ENCODE results near the gene ADORA1. TPM values are rescaled to one million over a fixed set of nuclear protein-coding genes. Genes with fewer than 3 reads are reported as not detected.

Gene ADORA1
- total RNA-seq, 1 donor from 2014 or later = not detected

DNA sequence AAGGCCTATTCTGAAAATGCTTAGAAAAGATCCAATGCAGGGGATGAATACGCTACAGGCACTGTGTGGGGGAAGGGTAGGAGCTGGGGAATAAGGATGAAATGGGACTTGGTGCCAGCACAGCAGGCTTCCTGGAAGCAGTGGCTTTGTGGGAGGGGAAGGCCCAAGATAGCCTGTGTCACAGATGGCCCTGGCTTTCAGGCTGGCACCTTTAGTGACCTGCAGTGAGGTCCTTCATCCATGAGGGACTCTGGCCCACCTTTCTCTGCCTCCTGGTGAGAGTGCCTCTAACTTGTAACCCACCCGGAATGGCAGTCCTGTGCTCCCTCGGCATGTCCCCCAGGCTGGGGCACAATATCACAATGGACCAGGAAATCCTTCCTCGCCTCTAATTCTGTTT, 58.1 kb downstream of the ADORA1 start:
- intact Hi-C loops (cut with micrococcal nuclease) = no loop called here

DNA sequence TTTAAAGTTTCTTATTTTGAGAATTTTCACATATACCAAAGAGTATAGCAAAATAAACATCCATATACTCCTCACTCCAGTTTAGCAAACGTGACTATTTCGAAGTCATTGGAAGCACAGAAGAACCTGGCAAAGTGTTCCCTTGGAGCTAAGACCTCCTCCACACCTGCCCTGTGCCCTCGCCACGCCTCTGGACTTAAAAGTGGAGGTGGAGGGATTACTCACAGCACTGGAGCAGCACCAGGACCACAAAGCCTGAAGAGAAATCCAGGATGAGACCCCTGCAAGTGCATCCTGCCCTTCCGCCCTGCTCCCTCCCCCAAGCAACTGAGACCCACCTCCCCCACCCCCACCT, 58.5 kb downstream of the ADORA1 start:
- intact Hi-C loops (cut with micrococcal nuclease) = no loop called here

DNA sequence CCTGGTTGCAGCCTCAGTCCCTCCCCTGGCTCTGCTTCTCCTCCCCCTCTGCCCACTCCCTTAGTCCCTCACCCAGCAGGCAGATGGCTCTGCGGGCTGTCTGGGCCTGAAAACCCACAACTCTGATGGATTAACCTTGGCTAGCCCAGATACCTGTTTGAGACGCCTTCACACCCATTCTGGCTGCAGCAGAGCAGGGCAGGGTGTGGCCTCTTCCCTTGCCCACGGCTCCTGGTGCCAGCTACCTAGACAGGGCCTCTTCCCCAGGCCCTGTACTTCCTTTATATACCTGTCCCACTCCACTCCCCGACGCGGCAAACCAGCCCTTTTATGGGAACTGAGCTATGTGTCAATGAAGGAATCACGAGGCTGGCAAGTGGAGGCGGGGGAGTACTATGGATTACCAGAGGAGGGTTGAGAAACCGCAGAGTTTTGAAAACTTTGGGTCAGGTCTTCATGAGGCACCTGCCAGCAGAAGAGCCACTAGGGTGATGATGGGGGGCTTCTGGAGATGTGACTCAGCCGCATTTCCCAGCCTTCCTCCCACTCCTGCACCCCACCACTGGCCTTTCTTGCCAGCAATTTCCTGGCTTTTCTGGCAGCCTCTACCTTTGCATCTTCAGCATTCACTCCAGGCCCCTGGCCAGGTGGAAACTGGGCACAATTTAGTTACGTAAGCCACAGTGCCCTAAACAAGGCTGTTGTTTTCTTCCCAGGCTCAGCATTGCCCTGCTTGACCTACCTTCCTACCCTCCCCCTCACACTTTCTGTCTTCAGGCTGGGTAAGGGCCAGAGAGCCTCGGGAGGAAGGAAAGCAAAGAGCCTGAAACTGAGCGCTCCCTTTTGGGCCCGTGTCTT, 59.1 kb downstream of the ADORA1 start, which contains the start of gene CHI3L1:
CHI3L1 (minus strand) TSS at position 259 of the 858 bp plus-strand sequence; CDS start at position 178, 81 bp downstream.
- intact Hi-C loops (cut with micrococcal nuclease) = no loop called here

DNA sequence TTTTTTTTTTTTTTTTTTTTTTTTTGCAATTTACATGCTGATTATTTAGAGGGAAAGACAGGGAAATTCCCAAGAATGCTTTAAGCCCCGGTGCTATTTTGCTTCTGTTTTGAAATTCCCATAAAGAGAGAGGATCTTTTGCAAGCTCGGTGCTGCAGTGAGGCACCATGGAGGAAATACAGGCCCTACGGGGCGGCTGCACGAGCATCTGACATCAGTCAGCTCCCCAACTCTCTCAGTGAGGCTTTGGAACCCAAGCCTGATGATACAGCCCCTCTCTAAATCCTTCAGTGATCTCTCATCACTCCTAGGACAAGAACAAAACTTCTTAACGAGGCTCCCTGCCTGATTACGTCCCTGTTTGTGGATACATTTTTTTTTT, 59.8 kb downstream of the ADORA1 start:
- intact Hi-C loops (cut with micrococcal nuclease) = no loop called here

DNA sequence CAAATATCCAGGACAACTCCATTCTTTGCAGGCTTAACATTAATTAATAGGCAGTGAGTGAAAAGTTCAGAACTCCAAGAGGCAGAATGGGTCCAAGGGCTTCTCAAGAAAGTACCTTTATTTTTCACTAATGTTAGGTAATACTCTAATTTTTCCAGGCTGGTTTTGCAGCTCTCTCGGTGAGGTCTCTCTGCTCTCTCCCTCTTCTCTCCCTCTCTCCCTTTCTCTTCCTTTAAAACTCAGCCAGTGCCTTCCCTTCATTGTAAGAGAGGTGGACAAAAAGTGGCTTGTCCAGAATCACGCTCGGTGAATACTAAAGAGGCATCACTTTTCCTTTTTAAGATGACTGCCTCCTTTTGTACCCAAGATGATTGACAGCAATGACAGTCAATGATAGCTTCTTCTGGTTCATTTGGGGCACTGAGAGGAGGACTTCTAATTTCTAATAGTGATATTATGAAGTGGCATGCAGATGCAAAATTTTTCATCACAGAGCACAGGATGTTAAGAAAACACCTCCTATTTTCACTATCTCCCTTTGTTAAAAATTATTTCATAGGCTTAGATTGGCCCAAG, 60.3 kb downstream of the ADORA1 start:
- intact Hi-C loops (cut with micrococcal nuclease) = no loop called here

DNA sequence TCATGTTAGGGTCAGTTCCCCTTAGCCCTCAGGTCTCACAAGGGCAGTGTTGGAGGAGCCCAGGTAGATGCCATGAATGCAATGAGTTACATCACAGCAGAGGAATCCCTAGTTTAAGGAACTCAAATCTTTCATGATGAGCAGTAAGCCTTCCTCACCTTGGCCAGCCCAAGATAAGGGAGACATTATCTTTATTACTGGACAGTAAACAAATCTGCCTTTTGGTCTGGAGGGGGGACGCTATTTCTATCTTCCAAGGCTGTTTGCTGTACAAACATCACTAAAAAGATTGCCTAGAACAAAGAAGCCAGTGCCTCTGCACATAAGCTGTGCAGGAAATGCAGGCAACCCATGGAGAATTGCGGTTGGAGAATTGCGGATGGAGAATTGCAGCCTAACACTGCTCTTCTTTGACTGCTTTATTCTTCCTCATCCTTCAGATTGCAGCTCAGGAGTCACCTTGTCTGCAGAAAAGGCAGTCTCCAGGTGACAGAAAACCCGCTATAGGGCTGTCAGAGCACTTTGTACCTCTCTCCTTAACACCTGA, 61.2 kb downstream of the ADORA1 start:
- intact Hi-C loops (cut with micrococcal nuclease) = no loop called here

DNA sequence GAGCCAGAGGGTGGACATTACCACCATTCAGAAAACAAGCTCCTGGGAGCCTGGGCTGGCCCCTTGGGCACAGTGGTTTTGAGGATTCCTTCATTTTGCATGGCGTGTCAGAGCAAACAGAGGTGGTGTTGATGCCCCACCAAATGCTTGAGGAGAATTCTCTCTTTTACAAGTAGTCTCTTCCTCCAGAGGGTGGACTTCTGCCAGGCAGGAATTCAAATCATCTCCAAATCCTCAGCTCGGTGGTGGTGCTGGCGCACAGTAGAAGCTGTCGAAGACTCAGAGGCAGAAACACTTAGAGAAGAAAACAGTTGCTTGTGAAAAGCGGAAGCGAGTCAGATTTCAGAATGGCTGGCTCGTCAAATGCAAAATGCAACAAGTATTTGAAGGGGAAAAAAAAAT, 62.4 kb downstream of the ADORA1 start:
- intact Hi-C loops (cut with micrococcal nuclease) = no loop called here

DNA sequence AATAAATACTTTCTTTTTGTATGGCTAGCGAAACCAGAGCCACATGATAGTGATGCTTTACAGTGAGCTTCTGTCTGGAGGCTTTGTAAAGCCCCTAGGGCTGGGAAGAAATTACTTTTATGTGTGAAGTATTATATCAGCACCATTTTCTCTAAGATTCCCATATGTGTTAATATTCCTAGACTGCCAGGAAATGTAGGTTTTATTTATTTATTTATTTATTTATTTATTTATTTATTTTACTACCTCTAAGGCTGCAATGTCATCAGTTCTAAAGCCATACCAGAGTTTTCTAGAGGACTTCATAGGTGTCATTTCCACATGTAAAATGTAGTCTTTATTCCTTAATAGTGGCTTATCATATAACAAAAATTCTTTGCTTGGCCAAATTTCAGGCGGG, 63.4 kb downstream of the ADORA1 start:
- intact Hi-C loops (cut with micrococcal nuclease) = no loop called here

DNA sequence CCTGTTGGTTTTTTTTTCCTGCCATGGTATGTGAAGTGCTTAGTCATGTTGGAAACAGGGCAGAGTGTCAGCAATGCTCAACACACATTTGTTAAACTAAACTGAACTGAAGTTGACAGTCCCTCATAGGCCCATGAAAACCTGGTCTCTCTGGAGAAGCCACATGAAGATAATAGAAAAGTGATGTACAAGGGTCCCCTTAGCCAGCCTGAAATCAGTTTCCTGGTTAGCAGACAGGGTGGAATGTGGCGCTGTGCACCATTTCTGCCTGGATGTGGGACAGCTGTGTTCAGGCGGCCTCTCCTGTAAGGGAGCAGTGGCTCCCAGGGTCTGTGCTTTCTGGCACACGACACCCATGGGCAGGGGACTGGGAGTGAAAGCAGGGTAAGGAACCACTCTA, 68.8 kb downstream of the ADORA1 start:
- intact Hi-C loops (cut with micrococcal nuclease) = no loop called here

DNA sequence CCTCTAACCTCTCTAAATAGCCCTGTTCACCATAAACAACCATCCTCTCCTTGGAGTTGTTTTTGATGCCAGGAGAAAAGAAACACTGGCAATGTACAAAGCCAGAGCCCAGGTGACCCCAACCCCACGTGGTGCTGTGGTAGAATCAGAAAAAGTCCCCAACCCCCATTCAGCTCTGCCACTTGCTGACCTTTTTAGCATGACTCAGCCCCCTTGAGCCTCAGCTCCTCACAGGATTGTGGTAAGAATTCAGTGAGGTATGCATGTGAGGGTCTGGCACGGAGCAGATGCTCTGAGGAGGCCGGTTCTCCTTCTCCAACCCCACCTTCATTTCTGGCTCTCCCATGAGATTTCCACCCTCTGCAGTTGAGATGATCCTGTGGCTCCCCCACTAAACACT, 70.1 kb downstream of the ADORA1 start:
- intact Hi-C loops (cut with micrococcal nuclease) = no loop called here

DNA sequence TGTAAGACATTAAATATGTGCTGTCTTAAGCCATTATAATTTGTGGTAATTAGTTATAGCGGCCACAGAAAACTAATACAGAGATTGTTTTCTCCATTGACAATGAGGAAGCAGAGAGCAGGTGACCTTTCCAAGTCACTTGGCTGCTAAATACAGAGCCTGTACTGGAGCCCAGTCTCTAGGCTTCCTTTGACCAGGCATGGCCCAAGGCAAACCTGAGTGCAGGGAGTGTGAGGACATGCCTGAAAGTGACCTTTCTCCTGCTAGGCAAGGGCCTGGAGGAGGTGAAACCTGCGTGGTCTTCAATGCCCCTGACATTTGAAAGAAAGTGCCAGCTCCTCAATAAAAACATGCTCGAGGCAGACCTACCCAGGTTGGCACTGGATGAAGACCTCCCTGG, 71.5 kb downstream of the ADORA1 start:
- intact Hi-C loops (cut with micrococcal nuclease) = no loop called here

DNA sequence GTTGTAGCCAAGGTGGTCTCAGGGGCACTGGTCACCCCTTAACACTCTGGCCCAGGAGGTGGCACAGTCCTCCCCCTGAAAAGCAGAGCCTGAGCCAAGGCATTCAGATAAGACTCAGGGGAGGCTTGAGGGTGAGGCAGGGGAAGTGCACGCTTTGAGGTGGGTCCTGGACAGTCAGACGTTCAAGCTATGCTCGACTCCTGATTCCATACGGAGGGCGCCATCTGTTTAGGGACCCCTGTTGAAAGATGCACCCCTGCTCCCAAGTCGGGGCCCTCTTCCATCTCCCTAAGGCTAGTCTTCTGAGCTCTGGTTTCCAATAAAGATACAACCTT, 71.9 kb downstream of the ADORA1 start:
- intact Hi-C loops (cut with micrococcal nuclease) = no loop called here

DNA sequence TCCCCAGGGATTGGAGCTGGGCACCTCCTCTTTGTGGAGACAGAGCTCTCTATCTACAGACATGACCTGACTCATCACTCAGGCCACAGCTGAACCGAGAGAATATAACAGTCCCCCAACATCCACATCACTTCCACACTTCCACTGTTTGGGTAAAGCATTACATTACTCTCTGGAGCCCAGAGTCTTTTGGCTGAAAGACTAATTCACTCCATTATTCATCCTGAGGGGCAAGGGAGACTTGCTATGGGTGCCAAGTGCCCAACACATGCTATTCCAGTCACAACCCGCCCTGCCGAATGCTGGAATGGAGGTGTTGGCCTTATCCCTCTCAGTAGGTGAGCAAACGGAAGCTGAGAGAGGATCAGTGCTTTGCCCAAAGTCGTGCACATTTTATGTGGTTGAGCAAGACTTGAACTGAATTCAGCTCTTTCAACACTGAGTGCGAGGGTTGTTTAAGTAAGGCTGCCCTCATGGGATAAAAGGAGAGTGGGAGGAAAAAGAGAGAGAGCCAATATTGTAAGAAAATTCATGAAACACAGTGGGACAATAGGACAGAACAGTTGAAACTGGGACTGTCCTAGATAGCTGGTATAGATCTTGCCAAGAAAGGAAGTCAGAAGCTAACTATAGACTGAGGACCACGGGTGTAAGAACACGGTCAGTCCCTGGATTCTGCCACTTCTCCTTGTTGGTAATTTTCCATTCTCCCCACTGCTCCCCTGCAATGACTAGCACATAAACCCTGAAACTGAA, 72.5 kb downstream of the ADORA1 start:
- intact Hi-C loops (cut with micrococcal nuclease) = no loop called here

DNA sequence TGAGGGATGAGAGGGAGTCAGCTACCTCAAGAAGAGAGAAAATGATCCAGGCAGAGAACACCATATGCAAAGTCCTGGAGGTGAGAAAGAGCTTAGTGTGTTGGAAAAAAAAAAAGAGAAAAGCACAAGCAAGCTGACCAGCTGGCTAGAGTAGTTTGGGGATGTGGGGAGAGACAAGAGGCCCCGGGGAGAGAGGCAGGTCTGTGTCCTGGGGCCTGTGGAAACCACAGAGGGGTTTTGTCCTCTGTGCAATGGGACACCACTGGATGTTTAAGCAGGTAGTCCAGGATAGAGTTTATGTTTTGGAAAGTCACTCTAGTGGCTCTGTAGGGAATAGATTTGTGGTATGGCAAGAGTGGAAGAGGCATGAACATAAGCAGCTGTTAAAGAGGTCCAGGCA, 73.4 kb downstream of the ADORA1 start:
- intact Hi-C loops (cut with micrococcal nuclease) = no loop called here

DNA sequence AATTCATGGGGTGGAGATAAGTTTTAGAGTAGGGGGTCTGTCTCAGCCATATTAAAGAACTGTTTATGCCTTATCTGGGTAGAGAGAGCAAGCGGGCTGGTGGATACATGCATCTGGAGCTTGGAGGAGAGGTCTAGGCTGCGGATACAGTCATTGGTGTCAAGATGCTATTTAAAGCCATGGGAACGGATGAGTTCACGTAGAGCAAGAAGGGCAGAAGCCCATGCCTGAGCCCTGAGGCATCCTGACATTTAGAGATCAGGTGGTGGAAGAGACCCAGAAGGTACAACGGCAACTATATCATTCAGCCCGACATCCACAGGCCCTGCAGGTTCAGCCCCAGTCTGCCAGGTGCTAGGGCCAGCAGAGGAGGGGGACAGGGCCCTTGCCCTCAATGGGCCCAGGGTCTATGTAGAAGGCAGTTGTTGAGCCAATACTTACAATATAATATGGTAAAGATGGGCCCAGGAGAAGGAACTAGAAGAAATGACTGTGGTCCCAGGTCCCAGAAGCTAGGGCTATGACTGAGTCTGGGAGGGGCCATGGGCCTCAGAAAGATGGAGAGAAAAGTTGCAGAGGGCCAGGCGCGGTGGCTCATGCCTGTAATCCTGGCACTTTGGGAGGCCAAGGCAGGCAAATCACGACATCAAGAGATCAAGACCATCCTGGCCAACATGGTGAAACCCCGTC, 74.1 kb downstream of the ADORA1 start:
- intact Hi-C loops (cut with micrococcal nuclease) = no loop called here

DNA sequence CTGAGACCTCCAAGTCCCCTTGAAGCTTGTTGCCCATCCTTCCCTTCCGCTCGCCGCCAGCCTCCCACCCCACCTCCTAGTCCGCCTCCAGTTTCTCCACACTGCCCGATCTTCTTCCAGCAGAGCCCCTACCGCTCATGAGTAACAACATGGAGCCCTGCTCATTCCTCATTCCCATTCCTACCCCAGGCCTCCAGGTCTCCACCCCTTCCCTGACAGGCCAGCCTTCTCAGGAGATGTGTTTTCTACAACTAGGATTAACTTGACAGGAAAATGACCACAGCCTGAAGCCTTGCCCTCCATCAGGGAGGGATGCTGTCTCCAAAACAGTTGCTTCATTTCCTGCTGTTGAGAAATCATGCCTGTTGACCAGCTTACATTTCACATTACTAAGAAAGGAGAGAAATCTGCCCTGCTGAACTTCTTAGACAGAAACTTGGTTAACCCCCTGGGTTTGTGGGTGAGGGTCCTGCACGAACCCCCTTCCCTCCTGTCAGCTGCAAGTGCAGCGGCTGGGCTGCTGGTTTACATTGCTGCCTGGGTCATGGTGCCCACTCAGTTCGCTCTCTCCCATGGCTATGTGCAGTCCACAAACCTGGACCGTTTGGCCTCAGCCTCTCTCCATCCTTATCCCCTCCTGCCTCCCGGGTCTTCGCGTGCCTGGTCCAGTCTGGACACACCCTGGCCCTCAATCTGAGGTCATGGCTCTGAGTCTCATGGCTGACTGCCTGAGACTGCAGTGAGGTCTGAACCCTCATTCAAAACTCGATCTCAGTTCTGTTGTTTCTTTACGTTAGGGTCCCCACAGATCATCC, 75.1 kb downstream of the ADORA1 start:
- intact Hi-C loops (cut with micrococcal nuclease) = no loop called here

DNA sequence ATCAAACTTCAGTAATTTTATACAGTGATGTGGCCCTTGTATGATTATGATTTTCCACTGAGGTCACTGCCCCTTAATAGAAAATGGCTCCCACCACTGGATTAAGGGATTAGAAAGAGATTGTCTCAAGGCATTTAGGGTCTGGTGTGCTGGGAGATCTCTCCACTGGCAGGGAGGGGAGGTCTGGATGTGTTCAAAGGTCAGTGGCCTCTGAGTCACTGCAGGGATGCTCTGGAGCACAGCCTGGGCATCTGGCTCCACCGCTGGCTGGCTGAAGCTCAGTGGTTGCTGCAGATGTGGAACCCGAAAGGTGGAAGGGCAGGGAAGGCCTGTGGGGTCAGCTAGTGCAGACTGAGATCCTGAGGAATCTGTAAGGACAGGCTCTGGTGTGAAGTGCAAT, 77.2 kb downstream of the ADORA1 start:
- intact Hi-C loops (cut with micrococcal nuclease) = no loop called here

DNA sequence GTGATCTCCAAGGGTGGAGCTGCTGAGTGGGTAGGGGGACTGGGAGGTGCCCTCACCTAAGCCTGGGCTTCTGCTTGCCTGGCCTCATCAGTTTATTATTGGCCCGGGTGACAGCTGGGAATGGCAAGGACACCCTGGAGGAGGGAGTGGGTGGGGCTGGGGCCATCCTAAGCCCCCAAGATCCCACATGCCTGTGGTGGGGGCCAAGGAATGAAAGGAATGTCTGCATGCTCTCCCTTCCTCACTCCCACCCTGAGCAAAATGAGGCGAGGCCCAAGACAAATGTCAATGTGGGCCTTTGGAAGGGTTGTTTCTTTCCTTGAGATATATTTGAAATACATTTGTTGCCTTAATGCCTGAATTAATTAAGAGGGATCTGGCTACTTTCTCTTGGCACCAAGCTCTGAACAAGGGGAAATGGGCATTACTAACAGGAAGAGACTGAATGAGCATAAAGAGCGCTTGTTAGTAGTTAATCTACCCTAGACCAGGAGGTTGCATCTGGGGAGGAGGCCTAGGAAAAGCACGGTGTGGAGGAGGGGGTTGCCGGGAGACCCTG, 78.7 kb downstream of the ADORA1 start:
- intact Hi-C loops (cut with micrococcal nuclease) = no loop called here

DNA sequence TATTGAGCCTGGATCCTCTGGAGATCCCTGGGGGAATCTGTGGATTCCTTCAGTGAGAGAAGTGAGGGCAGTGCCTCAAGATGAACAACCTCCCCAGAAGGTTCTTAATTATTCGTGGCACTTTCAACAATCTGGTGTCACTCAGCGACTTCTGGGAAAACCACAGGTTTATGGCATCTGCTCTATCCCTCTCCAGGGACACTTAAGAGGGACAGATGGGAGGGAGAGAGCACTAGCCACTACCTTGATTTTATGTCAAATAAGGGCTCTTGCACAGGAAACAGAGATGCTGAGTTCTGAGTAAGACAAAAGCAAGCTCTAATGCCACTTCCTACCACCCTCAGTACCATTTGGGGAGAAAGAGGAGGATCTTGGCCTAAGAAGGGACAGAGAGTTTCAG, 80.2 kb downstream of the ADORA1 start:
- intact Hi-C loops (cut with micrococcal nuclease) = no loop called here

DNA sequence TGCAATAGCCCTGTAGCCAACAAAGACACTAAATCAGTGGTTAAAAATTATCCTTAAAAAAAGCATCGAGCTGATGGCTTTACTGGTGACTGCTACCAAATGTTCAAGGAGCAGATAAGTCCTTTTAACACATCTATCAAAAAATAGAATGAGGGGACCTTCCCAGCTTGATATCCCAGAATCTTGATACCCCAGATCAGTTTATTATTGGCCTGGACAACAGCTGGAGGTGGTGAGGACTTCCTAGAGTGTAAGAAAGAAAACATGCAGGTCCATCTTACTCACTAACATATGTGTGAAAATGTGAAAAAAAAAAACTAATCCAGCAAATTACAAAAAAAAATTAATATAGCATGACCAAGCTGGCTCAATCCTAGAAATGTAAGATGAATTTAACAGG, 80.7 kb downstream of the ADORA1 start:
- intact Hi-C loops (cut with micrococcal nuclease) = no loop called here

DNA sequence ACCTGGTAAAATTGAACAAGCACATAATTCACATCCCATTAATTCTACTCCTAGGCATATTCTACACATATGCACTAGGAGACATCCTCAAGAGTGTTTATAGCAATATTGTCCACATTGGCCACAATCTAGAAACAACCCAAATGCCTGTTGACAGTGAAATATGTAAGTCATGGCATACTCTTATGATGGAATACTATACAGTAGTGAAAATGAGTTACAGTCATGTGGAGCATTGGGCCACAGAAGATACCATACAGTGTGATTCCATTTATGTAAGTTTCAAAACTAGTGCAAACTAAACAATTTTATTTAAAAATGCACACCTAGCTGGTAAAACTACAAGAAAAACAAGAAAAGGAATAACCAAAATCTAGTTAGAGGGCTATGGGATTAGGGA, 82.8 kb downstream of the ADORA1 start:
- intact Hi-C loops (cut with micrococcal nuclease) = no loop called here
